GM23248 (cell line): ENCODE measurements around the gene DAAM1.

Experiments used
- EZH2 ChIP-seq: fragments of 200-600 bp; sonication (generic); IDR thresholded peaks from 2 replicates; pipeline ENCODE4 v1.6.1; 2018; ENCODE audit warnings: antibody characterized with exemption, mild to moderate bottlenecking; ENCODE audit not compliant: insufficient read depth, poor library complexity, severe bottlenecking
- EZH2phosphoT487 ChIP-seq: fragments of 200-600 bp; sonication (generic); IDR thresholded peaks from 2 replicates; pipeline ENCODE4 v1.6.1; 2018; ENCODE audit warnings: antibody characterized with exemption, moderate library complexity, mild to moderate bottlenecking, low read depth; ENCODE audit not compliant: insufficient read depth

DNA sequence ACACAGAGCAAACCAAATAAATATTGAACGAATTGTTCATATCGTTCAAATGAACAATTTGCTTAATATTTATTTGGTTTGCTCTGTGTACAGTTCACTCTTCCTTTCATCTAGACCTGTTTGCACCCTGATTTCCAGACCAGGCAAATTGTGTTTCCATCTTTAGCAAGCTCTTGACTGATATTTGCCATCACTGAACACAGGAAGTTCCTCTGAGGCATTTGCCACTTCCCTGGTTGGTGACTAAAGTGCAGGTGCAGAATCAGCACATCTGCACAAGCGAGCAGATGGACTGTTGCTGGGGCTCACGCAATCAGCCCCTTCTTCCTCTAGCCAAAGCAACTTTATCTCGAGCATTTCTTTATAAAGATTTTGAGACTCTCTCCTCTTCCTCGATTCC, 112.9 kb downstream of the DAAM1 start:
- no peak for TF ChIP-seq EZH2
- no peak for TF ChIP-seq EZH2phosphoT487
